H1 (cell line): Measurements from ENCODE around the gene RXFP4. TPM values are rescaled to one million over a fixed set of nuclear protein-coding genes. Genes with fewer than 3 reads are reported as not detected.
"Not testable (repeated sequence)": the region's sequence is repeated elsewhere in the genome, so short reads cannot be mapped to it uniquely, and the experiment has no call there.

Source experiments
- CTCF ChIA-PET: fragments of 300-600 bp; sonication (Branson Sonifier 250); formaldehyde crosslinking; loops from one replicate; lab custom pipeline; 2021; ENCODE audit not compliant: partially characterized antibody; lab: Charles Lee
- POLR2A ChIA-PET: fragments of 300-600 bp; sonication (Branson Sonifier 250); formaldehyde crosslinking; loops from one replicate; lab custom pipeline; 2021; ENCODE audit warnings: inconsistent platforms; ENCODE audit not compliant: partially characterized antibody; lab: Charles Lee
- DNase-seq, 2 experiments: peaks; one replicate each; pipeline versions ENCODE4 v3.0.0 to v3.0.0-alpha.2; 2010 to 2022; ENCODE audit warnings: low spot score in 2 of 2, low read depth in 1 of 2, mixed read lengths in 1 of 2
- FAIRE-seq: peaks from 2 replicates; lab custom pipeline; 2011; peaks lifted over from hg19 to GRCh38; lab: Jason Lieb, UNC
- H2AFZ ChIP-seq: 2 replicates; pipeline ENCODE4 v1.8.1; 2012; ENCODE audit warnings: low read length, inconsistent platforms
- H2AK5ac ChIP-seq: 2 replicates; pipeline ENCODE4 v1.6.1; 2013; ENCODE audit warnings: low read depth, low read length
- H2BK120ac ChIP-seq: replicated peaks from 2 replicates; pipeline ENCODE3; 2013; ENCODE audit warnings: low read depth, low read length, inconsistent platforms
- H2BK12ac ChIP-seq: 2 replicates; pipeline ENCODE4 v1.6.1; 2013; ENCODE audit warnings: low read depth, low read length
- H2BK15ac ChIP-seq: 2 replicates; pipeline ENCODE4 v1.6.1; 2013; ENCODE audit warnings: low read length
- H2BK20ac ChIP-seq: 2 replicates; pipeline ENCODE4 v1.6.1; 2013; ENCODE audit warnings: low read length
- H2BK5ac ChIP-seq: 2 replicates; pipeline ENCODE4 v1.6.1; 2013; ENCODE audit warnings: low read depth, low read length
- H3K14ac ChIP-seq: 2 replicates; pipeline ENCODE4 v1.6.1; 2013; ENCODE audit warnings: inconsistent platforms; ENCODE audit not compliant: insufficient read length
- H3K18ac ChIP-seq: 2 replicates; pipeline ENCODE4 v1.6.1; 2013; ENCODE audit warnings: low read length; ENCODE audit errors: extremely low read depth
- H3K23ac ChIP-seq: 2 replicates; pipeline ENCODE4 v1.6.1; 2013; ENCODE audit warnings: inconsistent platforms; ENCODE audit not compliant: insufficient read length
- H3K23me2 ChIP-seq: 2 replicates; pipeline ENCODE4 v1.6.1; 2013; ENCODE audit warnings: low read depth, low read length
- H3K27ac ChIP-seq: 2 replicates; pipeline ENCODE4 v1.6.1; 2011; ENCODE audit warnings: low read depth, low read length, inconsistent platforms
- H3K27me3 ChIP-seq, 4 experiments: replicated peaks in 1 of 4; 1 replicate in 1 of 4; 2 replicates in 3 of 4; pipeline versions ENCODE4 v1.6.1 to v1.8.1; 2011 to 2013; ENCODE audit warnings: low read length in 3 of 4, mild to moderate bottlenecking in 3 of 4, inconsistent platforms in 2 of 4, mixed read lengths in 2 of 4, moderate library complexity in 1 of 4; ENCODE audit not compliant: control insufficient read depth in 3 of 4, insufficient read depth in 3 of 4; ENCODE audit errors: extremely low read depth in 1 of 4
- H3K36me3 ChIP-seq, 4 experiments: 2 replicates each; pipeline versions ENCODE4 v1.6.1 to v1.8.1; 2011 to 2013; ENCODE audit warnings: mild to moderate bottlenecking in 4 of 4, low read length in 3 of 4, moderate library complexity in 2 of 4, control low read depth in 1 of 4, inconsistent platforms in 1 of 4; ENCODE audit not compliant: insufficient read depth in 4 of 4, control insufficient read depth in 2 of 4
- H3K4ac ChIP-seq: replicated peaks from 2 replicates; pipeline ENCODE3; 2013; ENCODE audit warnings: low read length, low read depth, mixed read lengths, inconsistent platforms; ENCODE audit not compliant: insufficient read length
- H3K4me1 ChIP-seq, 4 experiments: replicated peaks in 1 of 4; 1 replicate in 1 of 4; 2 replicates in 3 of 4; pipeline versions ENCODE4 v1.6.1 to v1.8.1; 2011 to 2013; ENCODE audit warnings: low read length in 3 of 4, inconsistent platforms in 2 of 4, mixed read lengths in 1 of 4; ENCODE audit not compliant: insufficient read depth in 4 of 4, control insufficient read depth in 3 of 4
- H3K4me2 ChIP-seq, 2 experiments: 2 replicates each; pipeline versions ENCODE4 v1.6.1 to v1.8.1; 2011 to 2013; ENCODE audit warnings: low read depth in 2 of 2, low read length in 2 of 2, control low read depth in 1 of 2, inconsistent platforms in 1 of 2, mild to moderate bottlenecking in 1 of 2; ENCODE audit not compliant: insufficient read depth in 1 of 2
- H3K4me3 ChIP-seq, 4 experiments: fragments of 200-600, 300-600 bp in 1 of 4; sonication (generic), shearing (Covaris generic), sonication (Bioruptor Twin) in 1 of 4; 2 replicates each; pipeline versions ENCODE4 v1.5.1 to v1.8.1; 2011 to 2016; ENCODE audit warnings: low read length in 4 of 4, low read depth in 3 of 4, control low read depth in 2 of 4, inconsistent platforms in 2 of 4, mild to moderate bottlenecking in 2 of 4, mixed read lengths in 1 of 4, moderate library complexity in 1 of 4; ENCODE audit not compliant: insufficient read depth in 2 of 4; ENCODE audit errors: extremely low read depth in 1 of 4
- H3K56ac ChIP-seq: replicated peaks from 2 replicates; pipeline ENCODE3; 2013; ENCODE audit warnings: low read depth, mild to moderate bottlenecking, mixed read lengths, low read length, inconsistent platforms; ENCODE audit not compliant: insufficient read length
- H3K79me1 ChIP-seq: 2 replicates; pipeline ENCODE4 v1.6.1; 2013; ENCODE audit warnings: low read depth, low read length, control low read depth
- H3K79me2 ChIP-seq, 2 experiments: 2 replicates each; pipeline versions ENCODE4 v1.6.1 to v1.8.1; 2012 to 2013; ENCODE audit warnings: low read length in 2 of 2, mild to moderate bottlenecking in 2 of 2, inconsistent platforms in 1 of 2; ENCODE audit not compliant: insufficient read depth in 2 of 2, control insufficient read depth in 1 of 2
- H3K9ac ChIP-seq, 4 experiments: replicated peaks in 1 of 4; 1 replicate in 1 of 4; 2 replicates in 3 of 4; pipeline versions ENCODE4 v1.6.1 to v1.8.1; 2011 to 2013; ENCODE audit warnings: low read depth in 3 of 4, low read length in 3 of 4, control low read depth in 2 of 4, mild to moderate bottlenecking in 2 of 4, moderate library complexity in 2 of 4, inconsistent platforms in 1 of 4; ENCODE audit errors: extremely low read depth in 1 of 4
- H3K9me3 ChIP-seq, 2 experiments: 2 replicates each; pipeline versions ENCODE4 v1.6.1 to v1.8.1; 2012 to 2013; ENCODE audit warnings: mild to moderate bottlenecking in 2 of 2, moderate library complexity in 2 of 2, control low read depth in 1 of 2, inconsistent platforms in 1 of 2, low read depth in 1 of 2, low read length in 1 of 2, mixed read lengths in 1 of 2; ENCODE audit not compliant: insufficient read depth in 2 of 2
- H4K20me1 ChIP-seq, 2 experiments: replicated peaks in 1 of 2; 2 replicates each; pipeline versions ENCODE3 to v1.8.1; 2011 to 2013; ENCODE audit warnings: inconsistent platforms in 2 of 2, low read length in 2 of 2, mild to moderate bottlenecking in 1 of 2; ENCODE audit not compliant: insufficient read depth in 2 of 2, control insufficient read depth in 1 of 2
- H4K5ac ChIP-seq: 2 replicates; pipeline ENCODE4 v1.6.1; 2013; ENCODE audit warnings: low read length, low read depth, mixed read lengths, inconsistent platforms; ENCODE audit not compliant: insufficient read length
- H4K8ac ChIP-seq: 2 replicates; pipeline ENCODE4 v1.8.0; 2013; ENCODE audit warnings: mild to moderate bottlenecking, moderate library complexity, low read length, inconsistent platforms; ENCODE audit not compliant: insufficient read depth; ENCODE audit errors: extremely low read depth
- H4K91ac ChIP-seq: replicated peaks from 2 replicates; pipeline ENCODE3; 2013; ENCODE audit warnings: low read length, mixed read lengths, inconsistent platforms; ENCODE audit not compliant: insufficient read length
- WGBS, 2 experiments: shearing (Covaris generic) in 1 of 2; methylation state at CpG; one replicate each; pipeline versions ENCODE4 v1.1.6 to v1.1.7; 2013 to 2015; ENCODE audit warnings: low lambda C conversion rate in 2 of 2, mixed read lengths in 2 of 2, inconsistent platforms in 1 of 2, low coverage in 1 of 2, missing lambda C conversion rate in 1 of 2; ENCODE audit not compliant: insufficient replicate concordance in 2 of 2, insufficient coverage in 1 of 2, insufficient read length in 1 of 2; ENCODE audit errors: extremely low coverage in 1 of 2, missing lambda C conversion rate in 1 of 2; 5-methylcytosine and 5-hydroxymethylcytosine counted together
- polyA plus RNA-seq, 7 experiments: library from polyadenylated mRNA; depleted of rRNA in 3 of 7; stranded (reverse) in 5 of 7; unstranded in 2 of 7; fragments of >200 nt in 5 of 7; fragments of 200-250 nt in 2 of 7; gene quantifications; 1 replicate in 5 of 7; 2 replicates in 1 of 7; 4 replicates in 1 of 7; pipeline versions ENCODE4 v1.2.1 to v1.2.3, GENCODE V29; 2011 to 2013; ENCODE audit warnings: missing spikeins in 2 of 7, mixed read lengths in 2 of 7
- total RNA-seq: library from RNA; stranded (reverse); fragmentation: NEBNext Ultra II Directional; extraction: Animal tissue kit (Norgen Biotek cat#: 25700); gene quantifications from 2 replicates; pipeline ENCODE4 v1.2.1, GENCODE V29; 2021

Gene RXFP4
- total and polyA plus RNA-seq, 2 of the 8 experiments (the other 6 are each of a cell fraction or from before 2014, with no cell fraction given): not detected

GRCh38 chr1:155930725-155931124, 10.7 kb upstream of the RXFP4 start:
- not testable (repeated sequence) for H2BK12ac ChIP-seq, FAIRE-seq, H3K27me3 ChIP-seq, H4K5ac ChIP-seq, H3K9me3 ChIP-seq, H3K23ac ChIP-seq, H3K27ac ChIP-seq, H4K91ac ChIP-seq, H3K56ac ChIP-seq, H3K79me1 ChIP-seq, H2BK20ac ChIP-seq, H3K4ac ChIP-seq, H3K14ac ChIP-seq, H4K8ac ChIP-seq, H2BK15ac ChIP-seq, DNase-seq, H2AFZ ChIP-seq, H3K23me2 ChIP-seq, H2AK5ac ChIP-seq, H3K4me3 ChIP-seq, H2BK120ac ChIP-seq, H2BK5ac ChIP-seq, H3K18ac ChIP-seq, H3K4me1 ChIP-seq
- Histone ChIP-seq H3K79me2 (peaks cover 10 to 51% of the 10 kb centered on the region in 2 experiments), H3K9ac (peak overlapping the region in 1 of 4 experiments; percentile 21; a peak in 1 of 7 replicates), H4K20me1 (peaks cover 0 to 18% of the 10 kb centered on the region in 2 experiments), H3K36me3 (peaks cover 37 to 76% (median 58%) of the 10 kb centered on the region in 4 experiments), H3K4me2 (peak overlapping the region in 1 of 2 experiments; percentile 23; a peak in 1 of 4 replicates)
- POLR2A ChIA-PET: interaction anchor here (0.6 to 6.7 kb wide), 6 partner anchors 7 to 163 kb away, joined by 3 to 109 read pairs (median 14); no protein-coding TSS in a partner anchor
- 98% methylated on average over 10 of the region's 10 CpGs; no CpG with 5 or more reads in 1 of the 2 experiments for WGBS, 2 experiments
- CTCF ChIA-PET: interaction anchor here (0.6 to 2.2 kb wide), 6 partner anchors 14 to 826 kb away, joined by 3 to 10 read pairs (median 4); no protein-coding TSS in a partner anchor
